Inflammatory macrophage treated with lipopolysaccharide for 1 hour (primary cell): ENCODE measurements around the gene HDAC1.
"Not testable (repeated sequence)": the region's sequence is repeated elsewhere in the genome, so short reads cannot be mapped to it uniquely, and the experiment has no call there.

ENCODE experiments used
- DNase-seq, 2 donors: peaks; one replicate each; pipeline ENCODE4 v3.0.0-alpha.2; 2020 to 2022

Gene HDAC1

GRCh38 chr1:32291708-32292538 is at the start of gene HDAC1:
Gene HDAC1, plus strand, starts transcription at chr1:32292083. Its CDS starts 87 bp downstream, at chr1:32292170.
- DNase-seq, result peak; percentile 94 to 95

- peak; percentile 46 to 51 for DNase-seq
Observed at GRCh38 chr1:32242341-32242851, 49.5 kb upstream of the HDAC1 start.

GRCh38 chr1:32246888-32247273 is 45.0 kb upstream of the HDAC1 start, which contains the start of gene FAM167B:
Gene FAM167B, plus strand, starts transcription at chr1:32247222. Its CDS starts 200 bp downstream, at chr1:32247422.
- DNase-seq, result no peak

- no peak for DNase-seq
Observed at GRCh38 chr1:32247452-32247851, 44.4 kb upstream of the HDAC1 start.

GRCh38 chr1:32247983-32248889 is 43.6 kb upstream of the HDAC1 start:
- peak; percentile 54 to 83 for DNase-seq

- DNase-seq, result no peak
Observed at GRCh38 chr1:32249831-32250525, 41.9 kb upstream of the HDAC1 start.

- DNase-seq, result no peak
Observed at GRCh38 chr1:32250893-32251716, 40.8 kb upstream of the HDAC1 start, which contains the start of gene LCK. Gene LCK, plus strand, starts transcription at chr1:32251265. Its CDS starts 23,065 bp downstream, at chr1:32274330.

GRCh38 chr1:32255072-32256071 is 36.5 kb upstream of the HDAC1 start:
- no peak for DNase-seq

GRCh38 chr1:32256473-32257226 is 35.2 kb upstream of the HDAC1 start:
- no peak for DNase-seq

GRCh38 chr1:32257227-32257508 is 34.7 kb upstream of the HDAC1 start:
- no peak for DNase-seq

- DNase-seq, result not testable (repeated sequence)
Observed at GRCh38 chr1:32263236-32263593, 28.7 kb upstream of the HDAC1 start.

GRCh38 chr1:32263744-32264143 is 28.1 kb upstream of the HDAC1 start:
- no peak for DNase-seq

- no peak for DNase-seq
Observed at GRCh38 chr1:32265846-32266245, 26.0 kb upstream of the HDAC1 start.

GRCh38 chr1:32266921-32267591 is 24.8 kb upstream of the HDAC1 start:
- no peak for DNase-seq

GRCh38 chr1:32269744-32270143 is 22.1 kb upstream of the HDAC1 start:
- DNase-seq, result no peak

GRCh38 chr1:32272557-32273390 is 19.1 kb upstream of the HDAC1 start:
- no peak for DNase-seq

GRCh38 chr1:32273391-32274208 is 18.3 kb upstream of the HDAC1 start:
- no peak for DNase-seq
